Right atrium auricular region (tissue), 2 donors: ENCODE results near the gene STBD1. TPM values are rescaled to one million over a fixed set of nuclear protein-coding genes. Genes with fewer than 3 reads are reported as not detected.

ENCODE experiments used
- DNase-seq: peaks from one replicate; pipeline ENCODE4 v3.0.0-alpha.2; 2019; ENCODE audit warnings: low spot score
- H3K27ac ChIP-seq, 2 donors: fragments of 200-600 bp; sonication (generic); 1 replicate in 1 of 2; 2 replicates in 1 of 2; pipeline ENCODE4 v1.5.1; 2016 to 2019
- H3K27me3 ChIP-seq, 2 donors: fragments of 200-600 bp; sonication (generic); one replicate each; pipeline versions ENCODE4 v1.5.1 to v1.6.0; 2017 to 2019
- H3K36me3 ChIP-seq: fragments of 200-600 bp; sonication (generic); one replicate; pipeline ENCODE4 v1.5.1; 2016
- H3K4me1 ChIP-seq, 2 donors: fragments of 200-600 bp; sonication (generic); one replicate each; pipeline versions ENCODE4 v1.5.1 to v1.6.0; 2017 to 2019
- H3K4me3 ChIP-seq, 2 donors: fragments of 200-600 bp; sonication (generic); 1 replicate in 1 of 2; 2 replicates in 1 of 2; pipeline ENCODE4 v1.5.1; 2017 to 2019; ENCODE audit warnings: mild to moderate bottlenecking in 1 of 2, moderate library complexity in 1 of 2
- H3K9me3 ChIP-seq, 2 donors: fragments of 200-600 bp; sonication (generic); one replicate each; pipeline ENCODE4 v1.5.1; 2019
- total RNA-seq, 2 donors: library from RNA; depleted of rRNA; stranded (reverse); fragments of >200 nt; gene quantifications; one replicate each; pipeline ENCODE4 v1.1.0, GENCODE V29; 2016
- TF ChIP-seq, protein P1 (sequence below), 2 donors: fragments of 200-600 bp; sonication (generic); IDR thresholded peaks; one replicate each; pipeline ENCODE4 v1.5.1; 2019; ENCODE audit warnings: antibody characterized with exemption in 2 of 2

STBD1 gene
- total RNA-seq, 2 donors from 2014 or later = 25.3 to 28.4 TPM

- H3K4me1 ChIP-seq = no peaks in the 10 kb centered on the region
- H3K27me3 ChIP-seq = no peaks in the 10 kb centered on the region
- no peak overlapping the region for H3K27ac ChIP-seq
- H3K4me3 ChIP-seq = no peak overlapping the region
- H3K36me3 ChIP-seq = no peaks in the 10 kb centered on the region
- DNase-seq = no peak
- TF ChIP-seq, protein P1, sequence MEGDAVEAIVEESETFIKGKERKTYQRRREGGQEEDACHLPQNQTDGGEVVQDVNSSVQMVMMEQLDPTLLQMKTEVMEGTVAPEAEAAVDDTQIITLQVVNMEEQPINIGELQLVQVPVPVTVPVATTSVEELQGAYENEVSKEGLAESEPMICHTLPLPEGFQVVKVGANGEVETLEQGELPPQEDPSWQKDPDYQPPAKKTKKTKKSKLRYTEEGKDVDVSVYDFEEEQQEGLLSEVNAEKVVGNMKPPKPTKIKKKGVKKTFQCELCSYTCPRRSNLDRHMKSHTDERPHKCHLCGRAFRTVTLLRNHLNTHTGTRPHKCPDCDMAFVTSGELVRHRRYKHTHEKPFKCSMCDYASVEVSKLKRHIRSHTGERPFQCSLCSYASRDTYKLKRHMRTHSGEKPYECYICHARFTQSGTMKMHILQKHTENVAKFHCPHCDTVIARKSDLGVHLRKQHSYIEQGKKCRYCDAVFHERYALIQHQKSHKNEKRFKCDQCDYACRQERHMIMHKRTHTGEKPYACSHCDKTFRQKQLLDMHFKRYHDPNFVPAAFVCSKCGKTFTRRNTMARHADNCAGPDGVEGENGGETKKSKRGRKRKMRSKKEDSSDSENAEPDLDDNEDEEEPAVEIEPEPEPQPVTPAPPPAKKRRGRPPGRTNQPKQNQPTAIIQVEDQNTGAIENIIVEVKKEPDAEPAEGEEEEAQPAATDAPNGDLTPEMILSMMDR (IDR thresholded peaks at IDR 0.05) = no peak
- H3K9me3 ChIP-seq = no peaks in the 10 kb centered on the region
Measured at GRCh38 chr4:76272582-76272981, 34.0 kb upstream of the STBD1 start.

DNA sequence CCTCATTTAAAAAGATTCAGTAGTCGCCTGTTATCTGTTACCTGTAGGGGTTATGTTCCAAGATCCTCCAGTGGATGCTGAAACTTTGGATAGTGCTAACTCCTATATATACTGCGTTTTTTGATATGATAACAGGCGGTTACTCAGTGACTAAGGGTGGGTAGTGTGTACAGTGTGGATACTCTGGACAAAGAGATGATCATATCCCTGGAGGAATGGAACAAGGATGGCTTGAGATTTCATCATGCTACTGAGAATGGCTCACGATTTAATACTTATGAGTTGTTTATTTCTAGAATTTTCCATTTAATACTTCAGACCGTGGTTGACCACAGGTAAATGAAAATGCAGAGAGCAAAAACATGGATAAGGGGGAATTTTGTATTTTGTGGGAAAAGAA lies 33.5 kb upstream of the STBD1 start:
- Histone ChIP-seq H3K36me3 (no peaks in the 10 kb centered on the region), H3K27me3 (no peaks in the 10 kb centered on the region), H3K27ac (no peak overlapping the region), H3K4me1 (no peaks in the 10 kb centered on the region), H3K9me3 (no peaks in the 10 kb centered on the region), H3K4me3 (no peak overlapping the region)
- no peak for DNase-seq
- TF ChIP-seq, protein P1 (IDR thresholded peaks at IDR 0.05) = no peak

DNA sequence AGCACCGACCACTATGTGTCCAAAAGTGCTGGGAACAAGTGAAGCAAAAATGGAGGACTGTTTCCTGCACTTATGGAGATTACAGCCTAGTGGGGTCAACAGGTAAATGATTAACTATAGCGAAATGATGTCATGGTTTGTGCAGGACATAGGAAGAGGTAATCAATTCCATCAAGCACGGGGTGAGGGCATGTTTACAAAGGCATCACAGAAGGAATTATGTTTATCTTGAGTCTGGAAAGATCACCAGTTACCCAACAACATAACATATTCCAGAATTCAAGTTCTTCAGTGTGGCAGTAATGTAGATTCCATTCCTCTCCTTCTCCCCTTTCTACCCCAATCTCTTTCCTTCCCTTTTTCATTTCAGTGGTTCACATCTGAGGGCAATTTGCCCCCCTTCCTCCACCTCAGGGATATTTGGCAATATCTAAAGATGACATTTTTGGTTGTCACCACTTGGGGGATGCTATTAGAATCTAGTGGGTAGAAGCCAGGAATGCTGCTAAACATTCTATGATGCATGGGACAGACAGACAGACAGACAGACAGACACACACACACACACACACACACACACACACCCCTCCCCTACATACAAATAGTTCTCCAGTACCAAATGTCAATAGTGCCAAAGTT lies 30.9 kb upstream of the STBD1 start:
- DNase-seq = no peak
- TF ChIP-seq, protein P1 (IDR thresholded peaks at IDR 0.05) = no peak
- Histone ChIP-seq H3K4me3 (no peak overlapping the region), H3K27me3 (no peaks in the 10 kb centered on the region), H3K9me3 (no peaks in the 10 kb centered on the region), H3K4me1 (peaks cover 0 to 6% of the 10 kb centered on the region in 2 donors), H3K36me3 (no peaks in the 10 kb centered on the region), H3K27ac (no peak overlapping the region)

DNA sequence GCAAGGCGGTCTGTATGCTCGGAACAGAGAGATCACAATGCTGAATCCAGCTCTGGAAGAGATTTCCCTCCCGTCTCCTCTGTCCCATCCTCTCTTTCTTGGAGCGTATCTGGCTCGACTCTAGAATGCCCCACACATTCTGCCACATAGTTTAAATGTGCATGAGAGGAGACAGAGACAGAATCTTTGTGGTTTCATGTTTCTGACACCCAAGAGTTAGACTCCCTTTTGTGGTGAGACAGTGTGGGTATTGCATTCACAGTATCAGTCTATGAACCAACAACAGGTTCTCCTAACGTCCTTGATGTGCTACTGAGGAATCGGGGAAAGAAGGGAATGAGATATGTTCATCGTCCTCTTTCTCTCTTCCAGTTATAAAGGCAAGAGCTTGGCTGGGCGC lies 29.7 kb upstream of the STBD1 start:
- no peak overlapping the region for H3K27ac ChIP-seq
- H3K27me3 ChIP-seq = no peaks in the 10 kb centered on the region
- no peaks in the 10 kb centered on the region for H3K36me3 ChIP-seq
- H3K4me3 ChIP-seq = no peak overlapping the region
- DNase-seq = no peak
- TF ChIP-seq, protein P1 (IDR thresholded peaks at IDR 0.05) = no peak
- H3K9me3 ChIP-seq = no peaks in the 10 kb centered on the region
- H3K4me1 ChIP-seq = peaks cover 0 to 10% of the 10 kb centered on the region in 2 donors

- TF ChIP-seq, protein P1 (IDR thresholded peaks at IDR 0.05) = no peak
- DNase-seq = no peak
- Histone ChIP-seq H3K4me3 (no peak overlapping the region), H3K27me3 (no peaks in the 10 kb centered on the region), H3K36me3 (no peaks in the 10 kb centered on the region), H3K27ac (no peak overlapping the region), H3K9me3 (no peaks in the 10 kb centered on the region), H3K4me1 (peaks cover 0 to 10% of the 10 kb centered on the region in 2 donors)
Measured at GRCh38 chr4:76277667-76278066, 28.9 kb upstream of the STBD1 start.

- no peaks in the 10 kb centered on the region for H3K36me3 ChIP-seq
- H3K27me3 ChIP-seq = no peaks in the 10 kb centered on the region
- H3K4me1 ChIP-seq = peaks cover 0 to 10% of the 10 kb centered on the region in 2 donors
- H3K9me3 ChIP-seq = no peaks in the 10 kb centered on the region
- TF ChIP-seq, protein P1 (IDR thresholded peaks at IDR 0.05) = no peak
- no peak overlapping the region for H3K27ac ChIP-seq
- no peak overlapping the region for H3K4me3 ChIP-seq
- no peak for DNase-seq
Measured at GRCh38 chr4:76278583-76278982, 27.9 kb upstream of the STBD1 start.
